HepG2 (cell line): ENCODE measurements around the gene CDKN2C. TPM values are rescaled to one million over a fixed set of nuclear protein-coding genes. Genes with fewer than 3 reads are reported as not detected.

Experiments
- ARID5B ChIP-seq: IDR thresholded peaks from 2 replicates; pipeline ENCODE4 v1.4.0; 2020; ENCODE audit warnings: mild to moderate bottlenecking, missing genetic modification reagents
- CBFB ChIP-seq: sonication (generic); formaldehyde crosslinking; IDR thresholded peaks from 2 replicates; pipeline ENCODE4 v1.4.0; 2020; ENCODE audit warnings: missing genetic modification reagents
- GLMP ChIP-seq: sonication (generic); formaldehyde crosslinking; IDR thresholded peaks from 2 replicates; pipeline ENCODE4 v1.9.0; 2021; ENCODE audit warnings: missing genetic modification reagents, mild to moderate bottlenecking, borderline replicate concordance
- MNT ChIP-seq: fragments of 450-650 bp; IDR thresholded peaks from 2 replicates; pipeline ENCODE4 v1.6.1; 2016
- TAF15 ChIP-seq: fragments of 200-400 bp; formaldehyde crosslinking; IDR thresholded peaks from one replicate; pipeline ENCODE4 v1.6.1; 2018; ENCODE audit warnings: mild to moderate bottlenecking, low read depth, low read length; ENCODE audit not compliant: poor library complexity, severe bottlenecking
- UBTF ChIP-seq: sonication (generic); formaldehyde crosslinking; IDR thresholded peaks from 2 replicates; pipeline ENCODE4 v1.4.0; 2020; ENCODE audit warnings: mild to moderate bottlenecking, missing genetic modification reagents
- ZNF235 ChIP-seq: sonication (generic); formaldehyde crosslinking; IDR thresholded peaks from 2 replicates; pipeline ENCODE4 v1.8.1; 2023; ENCODE audit warnings: mild to moderate bottlenecking, missing genetic modification reagents, borderline replicate concordance
- ZNF292 ChIP-seq: sonication (generic); formaldehyde crosslinking; IDR thresholded peaks from 2 replicates; pipeline ENCODE4 v1.8.1; 2022; ENCODE audit warnings: mild to moderate bottlenecking, low read depth, missing genetic modification reagents, borderline replicate concordance
- ZNF350 ChIP-seq: sonication (generic); formaldehyde crosslinking; IDR thresholded peaks from 2 replicates; pipeline ENCODE4 v1.4.0; 2020; ENCODE audit warnings: mild to moderate bottlenecking, low read depth, missing genetic modification reagents, borderline replicate concordance
- ZNF556 ChIP-seq: sonication (generic); formaldehyde crosslinking; IDR thresholded peaks from 2 replicates; pipeline ENCODE4 v1.4.0; 2020; ENCODE audit warnings: mild to moderate bottlenecking, missing genetic modification reagents, borderline replicate concordance
- ZNF652 ChIP-seq: IDR thresholded peaks from 2 replicates; pipeline ENCODE4 v1.6.1; 2016; ENCODE audit warnings: low read depth, borderline replicate concordance
- ZNF746 ChIP-seq: sonication (generic); formaldehyde crosslinking; IDR thresholded peaks from 2 replicates; pipeline ENCODE4 v1.8.0; 2022; ENCODE audit warnings: mild to moderate bottlenecking, missing genetic modification reagents
- ZNF792 ChIP-seq: IDR thresholded peaks from 2 replicates; pipeline ENCODE4 v1.6.1; 2016
- polyA plus RNA-seq, 8 experiments: library from polyadenylated mRNA; depleted of rRNA in 3 of 8; stranded (reverse) in 7 of 8; unstranded in 1 of 8; fragments of >200 nt; fragmentation: Illumina TruSeq in 4 of 8; extraction: Trizol in 4 of 8; gene quantifications; 2 replicates each; pipeline versions ENCODE4 v1.2.1 to v1.2.3, GENCODE V29; 2011 to 2016; ENCODE audit warnings: low read depth in 4 of 8, missing spikeins in 1 of 8, mixed read lengths in 1 of 8; ENCODE audit not compliant: insufficient read depth in 1 of 8
- total RNA-seq, 5 experiments: library from RNA; depleted of rRNA; stranded (reverse); fragments of >200 nt; fragmentation: Illumina TruSeq; extraction: Trizol; gene quantifications; 2 replicates each; pipeline ENCODE4 v1.2.3, GENCODE V29; 2016; ENCODE audit warnings: low read depth in 1 of 5
- TF ChIP-seq, protein P1 (sequence below): sonication (generic); formaldehyde crosslinking; IDR thresholded peaks from 2 replicates; pipeline ENCODE4 v1.4.0; 2020; ENCODE audit warnings: low read depth, mild to moderate bottlenecking, missing genetic modification reagents
- TF ChIP-seq, protein P2 (sequence below): IDR thresholded peaks from 2 replicates; pipeline ENCODE4 v1.6.1; 2016; ENCODE audit warnings: control low read depth

CDKN2C gene
- total and polyA plus RNA-seq, 2 of the 13 experiments (the other 11 are each of a cell fraction or from before 2014, with no cell fraction given): 7.8 to 13.7 TPM

DNA sequence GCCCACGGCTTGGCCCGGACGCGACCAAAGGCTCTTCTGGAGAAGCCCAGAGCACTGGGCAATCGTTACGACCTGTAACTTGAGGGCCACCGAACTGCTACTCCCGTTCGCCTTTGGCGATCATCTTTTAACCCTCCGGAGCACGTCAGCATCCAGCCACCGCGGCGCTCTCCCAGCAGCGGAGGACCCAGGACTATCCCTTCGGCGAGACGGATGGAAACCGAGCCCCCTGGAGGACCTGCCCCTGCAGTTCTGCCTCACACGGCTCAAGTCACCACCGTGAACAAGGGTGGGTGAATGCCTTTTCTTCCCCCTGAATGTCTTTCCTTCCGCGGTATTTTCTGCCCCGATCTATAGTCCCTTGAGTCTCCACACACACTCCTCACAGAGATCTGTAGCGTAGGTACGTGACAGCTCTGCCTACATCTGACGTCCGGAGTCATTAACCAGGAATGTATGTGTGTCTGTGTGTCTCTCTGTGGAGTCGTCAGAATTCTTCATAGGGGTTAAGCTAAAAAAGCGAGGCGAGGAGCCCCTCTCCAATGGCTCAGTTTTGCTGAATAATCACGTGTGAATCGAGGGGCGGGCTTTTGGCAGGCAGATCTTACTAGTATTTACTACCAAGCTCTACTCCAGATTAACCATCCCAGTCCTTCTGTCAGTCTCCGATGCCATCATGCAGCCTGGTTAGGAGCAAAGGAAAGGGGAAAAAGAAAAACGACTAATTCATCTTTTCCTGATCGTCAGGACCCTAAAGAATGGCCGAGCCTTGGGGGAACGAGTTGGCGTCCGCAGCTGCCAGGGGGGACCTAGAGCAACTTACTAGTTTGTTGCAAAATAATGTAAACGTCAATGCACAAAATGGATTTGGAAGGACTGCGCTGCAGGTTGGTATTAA lies at the start of gene CDKN2C (continued):
- TF ChIP-seq MNT (no peak), ZNF350 (no peak), ZNF746 (no peak), ARID5B (CRISPR knock-in tag) (no peak), ZNF792 (CRISPR knock-in tag) (no peak), GLMP (CRISPR knock-in tag) (no peak), ZNF556 (CRISPR knock-in tag) (no peak), ZNF292 (CRISPR knock-in tag) (peak; percentile 78), ZNF235 (CRISPR knock-in tag) (no peak), CBFB (CRISPR knock-in tag) (no peak), ZNF652 (CRISPR knock-in tag) (peak; percentile 38), UBTF (CRISPR knock-in tag) (peak; percentile 94), TAF15 (no peak)
- TF ChIP-seq, protein P1, sequence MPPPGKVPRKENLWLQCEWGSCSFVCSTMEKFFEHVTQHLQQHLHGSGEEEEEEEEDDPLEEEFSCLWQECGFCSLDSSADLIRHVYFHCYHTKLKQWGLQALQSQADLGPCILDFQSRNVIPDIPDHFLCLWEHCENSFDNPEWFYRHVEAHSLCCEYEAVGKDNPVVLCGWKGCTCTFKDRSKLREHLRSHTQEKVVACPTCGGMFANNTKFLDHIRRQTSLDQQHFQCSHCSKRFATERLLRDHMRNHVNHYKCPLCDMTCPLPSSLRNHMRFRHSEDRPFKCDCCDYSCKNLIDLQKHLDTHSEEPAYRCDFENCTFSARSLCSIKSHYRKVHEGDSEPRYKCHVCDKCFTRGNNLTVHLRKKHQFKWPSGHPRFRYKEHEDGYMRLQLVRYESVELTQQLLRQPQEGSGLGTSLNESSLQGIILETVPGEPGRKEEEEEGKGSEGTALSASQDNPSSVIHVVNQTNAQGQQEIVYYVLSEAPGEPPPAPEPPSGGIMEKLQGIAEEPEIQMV (CRISPR knock-in tag): no peak
- TF ChIP-seq, protein P2, sequence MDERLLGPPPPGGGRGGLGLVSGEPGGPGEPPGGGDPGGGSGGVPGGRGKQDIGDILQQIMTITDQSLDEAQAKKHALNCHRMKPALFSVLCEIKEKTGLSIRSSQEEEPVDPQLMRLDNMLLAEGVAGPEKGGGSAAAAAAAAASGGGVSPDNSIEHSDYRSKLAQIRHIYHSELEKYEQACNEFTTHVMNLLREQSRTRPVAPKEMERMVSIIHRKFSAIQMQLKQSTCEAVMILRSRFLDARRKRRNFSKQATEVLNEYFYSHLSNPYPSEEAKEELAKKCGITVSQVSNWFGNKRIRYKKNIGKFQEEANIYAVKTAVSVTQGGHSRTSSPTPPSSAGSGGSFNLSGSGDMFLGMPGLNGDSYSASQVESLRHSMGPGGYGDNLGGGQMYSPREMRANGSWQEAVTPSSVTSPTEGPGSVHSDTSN (CRISPR knock-in tag): no peak
